ENCODE measurements around the gene IFT80. TPM values are rescaled to one million over a fixed set of nuclear protein-coding genes. Genes with fewer than 3 reads are reported as not detected.

The IFT80 gene
- total RNA-seq, 1 donor from 2014 or later: 90.0 TPM

GRCh38 chr3:160346511-160346910 is 52.5 kb downstream of the IFT80 start:
- H3F3A ChIP-seq (ENCODE audit: low read depth): no peaks in the 10 kb centered on the region
- H3K36me3 ChIP-seq: no peaks in the 10 kb centered on the region
- no peaks in the 10 kb centered on the region for H3K9me3 ChIP-seq (ENCODE audit: low read depth)
- Mint-ChIP-seq H3K27ac (no peak overlapping the region), H3K36me3 (peaks cover 1% of the 10 kb centered on the region), H3K27me3 (ENCODE audit: insufficient read depth, low read depth) (no peaks in the 10 kb centered on the region), H3K4me3 (no peak overlapping the region), H3K4me1 (no peaks in the 10 kb centered on the region), H3K9me3 (no peaks in the 10 kb centered on the region)
- no peaks in the 10 kb centered on the region for H3K79me2 ChIP-seq (ENCODE audit: low read depth)
- H2AFZ ChIP-seq (replicated peaks): no peak overlapping the region
- H3K27me3 ChIP-seq: no peaks in the 10 kb centered on the region
- H3K9ac ChIP-seq: no peak overlapping the region
- no peak overlapping the region for H3K27ac ChIP-seq
- no peaks in the 10 kb centered on the region for H3K4me1 ChIP-seq
- no peaks in the 10 kb centered on the region for H4K20me1 ChIP-seq (ENCODE audit: low read depth)
- H3K4me3 ChIP-seq: no peak overlapping the region
- H3K4me2 ChIP-seq: no peak overlapping the region
- no peak for TF ChIP-seq EZH2phosphoT487 (IDR thresholded peaks at IDR 0.05)
- no peak for TF ChIP-seq CTCF (IDR thresholded peaks at IDR 0.05)
- TF ChIP-seq EZH2 (IDR thresholded peaks at IDR 0.05): no peak
- DNase-seq (ENCODE audit: low spot score): no peak

GRCh38 chr3:160343132-160343531 is 55.9 kb downstream of the IFT80 start:
- Mint-ChIP-seq H3K27ac (no peak overlapping the region), H3K4me3 (no peak overlapping the region), H3K4me1 (no peaks in the 10 kb centered on the region), H3K9me3 (peaks cover under 1% of the 10 kb centered on the region), H3K27me3 (ENCODE audit: insufficient read depth, low read depth) (no peaks in the 10 kb centered on the region), H3K36me3 (peaks cover 6% of the 10 kb centered on the region)
- Histone ChIP-seq H3K4me2 (no peak overlapping the region), H3K4me1 (no peaks in the 10 kb centered on the region), H3K9ac (no peak overlapping the region), H2AFZ (replicated peaks) (no peak overlapping the region), H3K4me3 (no peak overlapping the region), H3K36me3 (no peaks in the 10 kb centered on the region), H3F3A (ENCODE audit: low read depth) (no peaks in the 10 kb centered on the region), H3K27me3 (no peaks in the 10 kb centered on the region), H3K27ac (no peak overlapping the region), H3K9me3 (ENCODE audit: low read depth) (peaks cover 3% of the 10 kb centered on the region), H3K79me2 (ENCODE audit: low read depth) (no peaks in the 10 kb centered on the region), H4K20me1 (ENCODE audit: low read depth) (no peaks in the 10 kb centered on the region)
- DNase-seq (ENCODE audit: low spot score): peak; percentile 9
- TF ChIP-seq EZH2phosphoT487 (IDR thresholded peaks at IDR 0.05) (no peak), CTCF (IDR thresholded peaks at IDR 0.05) (peak; percentile 44)

GRCh38 chr3:160340351-160340750 is 58.7 kb downstream of the IFT80 start:
- Histone ChIP-seq H3K4me3 (no peak overlapping the region), H3K9ac (no peak overlapping the region), H3K27me3 (no peaks in the 10 kb centered on the region), H3K79me2 (ENCODE audit: low read depth) (no peaks in the 10 kb centered on the region), H3F3A (ENCODE audit: low read depth) (no peaks in the 10 kb centered on the region), H3K36me3 (no peaks in the 10 kb centered on the region), H2AFZ (replicated peaks) (no peak overlapping the region), H4K20me1 (ENCODE audit: low read depth) (no peaks in the 10 kb centered on the region), H3K9me3 (ENCODE audit: low read depth) (peaks cover 5% of the 10 kb centered on the region), H3K4me1 (no peaks in the 10 kb centered on the region), H3K27ac (no peak overlapping the region), H3K4me2 (no peak overlapping the region)
- Mint-ChIP-seq H3K4me3 (no peak overlapping the region), H3K27ac (no peak overlapping the region), H3K36me3 (peaks cover 11% of the 10 kb centered on the region), H3K4me1 (no peaks in the 10 kb centered on the region), H3K9me3 (peaks cover 7% of the 10 kb centered on the region), H3K27me3 (ENCODE audit: insufficient read depth, low read depth) (peaks cover under 1% of the 10 kb centered on the region)
- no peak for DNase-seq (ENCODE audit: low spot score)
- TF ChIP-seq EZH2 (IDR thresholded peaks at IDR 0.05): no peak
- no peak for TF ChIP-seq CTCF (IDR thresholded peaks at IDR 0.05)
- TF ChIP-seq EZH2phosphoT487 (IDR thresholded peaks at IDR 0.05): no peak

Measured in neural progenitor cell (in vitro differentiated cells).